Limb (tissue), 2 donors: ENCODE measurements around the gene INIP.
"Not testable (repeated sequence)": the region's sequence is repeated elsewhere in the genome, so short reads cannot be mapped to it uniquely, and the experiment has no call there.

ENCODE experiments used
- DNase-seq, 2 donors: peaks; one replicate each; pipeline ENCODE4 v3.0.0-alpha.2; 2016; ENCODE audit errors: extremely low spot score in 2 of 2

The INIP gene

GRCh38 chr9:112743216-112743836 lies 25.4 kb upstream of the INIP start:
- DNase-seq, result no peak

- DNase-seq, result no peak
Observed at GRCh38 chr9:112734892-112735291, 17.0 kb upstream of the INIP start.

- no peak for DNase-seq
Observed at GRCh38 chr9:112731971-112732370, 14.1 kb upstream of the INIP start.

- no peak for DNase-seq
Observed at GRCh38 chr9:112728401-112728800, 10.5 kb upstream of the INIP start.

GRCh38 chr9:112726428-112726827 lies 8.5 kb upstream of the INIP start:
- DNase-seq, result no peak

GRCh38 chr9:112725961-112726360 lies 8.0 kb upstream of the INIP start:
- DNase-seq, result no peak

- not testable (repeated sequence) for DNase-seq
Observed at GRCh38 chr9:112722749-112723148, 4.8 kb upstream of the INIP start.

- DNase-seq, result no peak
Observed at GRCh38 chr9:112720113-112720780, 2.3 kb upstream of the INIP start.

GRCh38 chr9:112719696-112720095 lies 1.8 kb upstream of the INIP start:
- no peak for DNase-seq

- peak in 1 of 2 donors; percentile 3 for DNase-seq
Observed at GRCh38 chr9:112719241-112719691, 1.3 kb upstream of the INIP start.

- no peak for DNase-seq
Observed at GRCh38 chr9:112712678-112713077, 5.2 kb downstream of the INIP start.

- DNase-seq, result peak in 1 of 2 donors; percentile 37
Observed at GRCh38 chr9:112711050-112711689, 6.7 kb downstream of the INIP start.

- peak in 1 of 2 donors; percentile 35 for DNase-seq
Observed at GRCh38 chr9:112705768-112706427, 12.0 kb downstream of the INIP start.

- no peak for DNase-seq
Observed at GRCh38 chr9:112703304-112703703, 14.6 kb downstream of the INIP start.

GRCh38 chr9:112700085-112700484 lies 17.8 kb downstream of the INIP start:
- DNase-seq, result no peak

- DNase-seq, result no peak
Observed at GRCh38 chr9:112699230-112699629, 18.7 kb downstream of the INIP start.

GRCh38 chr9:112696461-112696860 lies 21.5 kb downstream of the INIP start:
- DNase-seq, result no peak

GRCh38 chr9:112694706-112695555 lies 23.0 kb downstream of the INIP start:
- DNase-seq, result no peak

GRCh38 chr9:112689161-112689740 lies 28.7 kb downstream of the INIP start:
- no peak for DNase-seq

GRCh38 chr9:112680731-112681402 lies 37.0 kb downstream of the INIP start:
- DNase-seq, result no peak
